Suprapubic skin (tissue), 3 donors: ENCODE results near the gene CTNNBIP1.

ENCODE experiments used
- POLR2A ChIP-seq, 2 donors: fragments of 450-650 bp; IDR thresholded peaks; one replicate each; pipeline ENCODE4 v1.6.1; 2017; ENCODE audit warnings: antibody characterized with exemption in 2 of 2, mild to moderate bottlenecking in 2 of 2, moderate library complexity in 2 of 2
- TF ChIP-seq, protein P1 (sequence below), 2 donors: fragments of 200-600 bp in 1 of 2; fragments of 450-650 bp in 1 of 2; sonication (generic) in 1 of 2; IDR thresholded peaks; one replicate each; pipeline ENCODE4 v1.5.1; 2016 to 2019; ENCODE audit warnings: antibody characterized with exemption in 2 of 2, mild to moderate bottlenecking in 1 of 2, moderate library complexity in 1 of 2

DNA sequence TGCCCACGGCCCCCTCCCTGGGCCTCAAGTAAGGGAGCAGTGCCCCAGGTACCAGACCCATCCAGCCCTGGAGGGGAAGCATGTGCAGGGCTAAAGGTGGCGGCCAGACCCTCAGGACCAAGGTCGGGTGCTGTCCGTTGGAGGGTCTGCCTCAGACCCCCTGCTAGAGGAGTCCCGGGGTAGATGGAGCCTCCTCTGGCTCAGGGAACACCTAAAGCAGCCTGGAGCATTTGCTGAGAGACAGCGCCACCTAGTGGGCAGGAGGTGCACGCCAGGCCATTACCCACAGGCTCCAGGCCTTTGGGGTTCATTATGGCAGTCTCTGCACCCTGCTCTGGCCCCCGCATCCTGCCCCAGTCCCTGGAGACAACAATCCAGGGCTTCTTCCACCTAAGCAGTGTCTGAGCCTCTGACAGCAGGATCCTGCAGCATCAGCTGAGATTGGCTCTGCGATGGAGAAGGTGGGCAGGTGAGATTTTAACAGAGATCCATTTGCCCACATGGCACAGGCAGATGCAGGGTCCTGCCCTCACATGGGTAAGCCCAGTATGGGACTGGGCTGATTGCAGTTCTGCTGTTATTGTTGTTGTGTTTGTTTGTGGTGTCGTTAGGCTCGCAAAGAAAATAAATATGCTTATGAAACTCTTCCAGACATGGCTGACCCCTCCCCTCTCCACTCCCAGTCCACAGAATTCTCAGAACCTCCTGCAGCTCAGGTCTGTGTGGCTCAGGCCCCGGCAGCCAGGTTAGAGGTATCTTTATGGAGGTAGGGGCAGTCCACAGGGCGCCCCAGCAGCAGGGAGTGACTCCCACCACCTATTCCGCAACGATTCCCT lies 42.4 kb downstream of the CTNNBIP1 start:
- TF ChIP-seq POLR2A (IDR thresholded peaks at IDR 0.05) = no peak
- TF ChIP-seq, protein P1, sequence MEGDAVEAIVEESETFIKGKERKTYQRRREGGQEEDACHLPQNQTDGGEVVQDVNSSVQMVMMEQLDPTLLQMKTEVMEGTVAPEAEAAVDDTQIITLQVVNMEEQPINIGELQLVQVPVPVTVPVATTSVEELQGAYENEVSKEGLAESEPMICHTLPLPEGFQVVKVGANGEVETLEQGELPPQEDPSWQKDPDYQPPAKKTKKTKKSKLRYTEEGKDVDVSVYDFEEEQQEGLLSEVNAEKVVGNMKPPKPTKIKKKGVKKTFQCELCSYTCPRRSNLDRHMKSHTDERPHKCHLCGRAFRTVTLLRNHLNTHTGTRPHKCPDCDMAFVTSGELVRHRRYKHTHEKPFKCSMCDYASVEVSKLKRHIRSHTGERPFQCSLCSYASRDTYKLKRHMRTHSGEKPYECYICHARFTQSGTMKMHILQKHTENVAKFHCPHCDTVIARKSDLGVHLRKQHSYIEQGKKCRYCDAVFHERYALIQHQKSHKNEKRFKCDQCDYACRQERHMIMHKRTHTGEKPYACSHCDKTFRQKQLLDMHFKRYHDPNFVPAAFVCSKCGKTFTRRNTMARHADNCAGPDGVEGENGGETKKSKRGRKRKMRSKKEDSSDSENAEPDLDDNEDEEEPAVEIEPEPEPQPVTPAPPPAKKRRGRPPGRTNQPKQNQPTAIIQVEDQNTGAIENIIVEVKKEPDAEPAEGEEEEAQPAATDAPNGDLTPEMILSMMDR (IDR thresholded peaks at IDR 0.05) = peak; percentile 94 to 95
